ENCODE results near the gene SUN1.

SUN1 gene

DNA sequence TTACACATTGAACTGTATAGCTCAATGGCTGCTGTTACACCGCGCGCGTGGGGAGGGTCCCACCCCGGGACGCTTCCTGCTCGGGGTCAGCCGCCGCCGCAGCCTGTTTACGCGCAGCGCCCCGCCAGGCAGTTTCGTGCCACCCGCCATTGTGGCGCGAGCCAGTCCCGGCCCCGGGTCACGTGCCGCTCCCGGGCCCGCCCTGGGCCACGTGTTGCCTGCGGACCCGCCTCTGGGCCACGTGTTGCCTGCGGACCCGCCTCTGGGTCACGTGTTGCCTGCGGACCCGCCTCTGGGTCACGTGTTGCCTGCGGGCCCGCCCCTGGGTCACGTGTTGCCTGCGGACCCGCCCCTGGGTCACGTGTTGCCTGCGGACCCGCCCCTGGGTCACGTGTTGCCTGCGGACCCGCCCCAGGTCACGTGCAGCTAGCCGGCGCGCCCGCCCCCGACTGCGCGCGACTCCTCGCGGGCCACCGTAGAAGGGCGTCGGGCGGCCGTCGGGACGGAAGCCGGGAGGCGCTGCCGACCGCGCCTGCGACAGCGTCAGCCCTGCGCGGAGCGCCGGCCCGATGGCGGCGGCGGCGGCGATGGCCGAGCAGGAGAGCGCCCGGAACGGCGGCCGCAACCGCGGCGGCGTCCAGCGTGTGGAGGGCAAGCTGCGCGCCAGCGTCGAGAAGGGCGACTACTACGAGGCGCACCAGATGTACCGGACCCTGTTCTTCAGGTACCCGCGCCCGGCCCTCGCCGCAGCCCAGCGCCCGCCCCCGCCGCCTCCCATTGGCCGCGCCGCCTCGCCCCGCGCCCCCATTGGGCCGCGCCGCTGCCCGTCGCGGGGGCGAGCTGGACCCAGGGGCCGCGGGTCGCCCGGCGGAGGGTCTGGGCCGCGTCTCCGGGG is 44.0 kb downstream of the SUN1 start, which contains the start of gene GET4:
GET4 (plus strand) TSS at position 478 of the 895 bp plus-strand sequence; CDS start at position 570, 92 bp downstream.
- DNase-seq (ENCODE audit: low read depth in 2 of 2, low spot score in 1 of 2): peak; percentile 85 to 95

DNA sequence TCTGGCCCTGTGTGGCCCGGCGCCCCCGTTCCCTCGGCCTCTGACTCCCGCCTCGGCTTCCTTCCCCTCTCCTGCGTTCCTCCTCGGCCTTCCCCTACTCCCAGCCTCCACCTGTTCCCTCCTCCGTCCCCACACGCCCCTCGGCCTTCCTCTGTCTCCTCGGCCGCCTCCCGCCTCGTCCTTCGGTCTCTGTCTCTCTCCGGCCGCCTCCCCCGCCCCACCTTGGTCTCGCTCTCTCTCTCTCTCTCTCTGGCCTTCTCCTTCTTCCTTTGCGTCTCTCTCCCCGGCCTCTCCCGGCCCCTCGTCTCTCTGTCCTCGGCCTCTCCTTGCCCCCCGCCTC is 44.7 kb downstream of the SUN1 start:
- no peak for DNase-seq (ENCODE audit: low read depth in 2 of 2, low spot score in 1 of 2)

- no peak for DNase-seq (ENCODE audit: low read depth in 2 of 2, low spot score in 1 of 2)
These were observed 45.3 kb downstream of the SUN1 start for GRCh38 chr7:877312-878232.

DNA sequence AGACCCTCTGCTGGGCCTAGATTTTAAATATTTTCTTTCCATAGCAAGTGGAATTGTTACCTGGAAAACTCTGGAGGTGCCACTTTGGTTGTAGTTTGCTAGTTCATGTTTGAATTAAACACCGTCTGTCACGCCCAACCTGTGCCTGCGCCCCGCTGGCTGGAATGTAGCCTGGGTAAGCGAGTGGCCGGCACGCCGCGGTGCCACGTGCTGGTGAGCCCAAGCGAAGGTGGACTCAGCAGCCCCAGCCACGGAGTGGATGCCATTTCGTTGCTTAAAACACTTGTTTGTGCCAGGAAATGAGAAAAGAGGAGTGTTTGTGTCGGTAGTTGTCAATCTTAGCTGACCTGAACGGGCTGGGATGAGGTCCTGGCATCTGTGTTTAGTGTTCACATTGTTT is 46.8 kb downstream of the SUN1 start:
- DNase-seq (ENCODE audit: low read depth in 2 of 2, low spot score in 1 of 2): no peak

DNA sequence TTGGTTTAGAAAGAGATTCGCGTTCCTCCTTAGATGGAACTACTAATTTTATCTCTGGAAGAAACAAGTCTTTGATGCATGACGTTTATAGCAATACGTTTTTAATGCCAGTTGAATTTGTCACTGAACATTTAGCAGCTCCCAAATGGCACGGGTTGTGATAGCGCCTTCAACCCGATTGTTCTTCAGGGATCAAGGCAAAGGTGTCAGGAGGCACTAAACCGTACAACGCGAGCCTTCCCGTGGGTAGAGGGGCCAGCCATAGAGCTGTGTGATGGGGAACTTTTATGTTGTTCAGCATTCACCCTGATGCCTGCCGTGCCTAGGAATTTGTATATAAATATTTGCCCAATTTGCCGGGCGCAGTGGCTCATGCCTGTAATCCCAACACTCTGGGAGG is 47.4 kb downstream of the SUN1 start:
- no peak for DNase-seq (ENCODE audit: low read depth in 2 of 2, low spot score in 1 of 2)

DNA sequence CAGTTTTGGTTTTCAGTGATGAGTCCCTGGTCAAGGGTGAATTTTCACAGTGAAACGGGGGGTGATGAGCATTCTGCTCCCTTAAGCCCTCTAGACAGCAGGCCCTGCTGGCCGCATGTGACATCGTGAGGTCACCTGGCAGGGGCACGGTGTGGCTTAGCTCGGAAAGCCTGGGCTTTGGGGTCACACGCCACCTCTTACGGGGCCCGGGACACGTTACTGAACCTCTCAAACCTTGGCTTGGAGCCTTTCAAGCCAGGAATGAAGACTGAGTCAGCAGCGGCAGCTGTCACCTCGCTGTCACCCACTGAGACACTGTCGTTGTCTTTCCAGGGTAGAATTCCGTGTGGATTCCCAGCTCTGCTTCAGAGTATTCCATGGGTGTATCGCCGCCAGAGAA is 48.2 kb downstream of the SUN1 start:
- DNase-seq (ENCODE audit: low read depth in 2 of 2, low spot score in 1 of 2): no peak

DNA sequence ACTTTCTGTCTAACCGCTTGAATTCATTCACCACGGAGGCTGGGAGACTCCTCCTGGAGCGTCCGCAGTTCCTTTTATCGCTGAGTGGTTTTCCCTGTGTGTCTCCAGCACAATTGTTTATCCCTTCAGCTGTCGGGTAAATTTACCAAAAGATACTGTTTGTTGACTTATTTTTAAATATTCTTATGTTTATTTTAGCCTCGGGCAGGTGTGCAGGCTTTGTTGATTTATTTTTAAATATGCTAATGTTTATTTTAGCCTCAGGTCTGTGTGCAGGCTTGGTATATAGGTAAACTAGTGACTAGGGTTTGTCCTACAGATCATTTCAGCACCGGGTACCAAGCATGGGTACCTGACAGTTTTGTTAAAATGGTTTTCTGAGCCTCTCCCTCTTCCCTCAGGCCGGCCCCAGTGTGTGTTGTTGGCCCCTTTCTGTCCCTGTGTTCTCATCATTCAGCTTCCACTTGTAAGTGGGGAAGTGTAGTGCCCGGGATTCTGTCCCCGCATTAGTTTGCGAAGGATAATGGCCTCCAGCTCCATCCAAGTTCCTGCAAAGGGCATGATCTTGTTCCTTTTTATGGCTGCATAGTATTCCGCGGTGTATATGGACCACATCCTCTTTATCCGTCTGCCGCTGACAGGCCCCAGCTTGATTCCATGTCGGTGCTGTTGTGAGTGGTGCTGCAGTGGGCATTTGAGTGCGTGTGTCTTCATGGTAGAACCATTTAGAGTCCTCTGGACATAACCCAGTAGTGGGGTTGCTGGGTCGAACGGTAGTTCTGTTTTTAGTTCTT is 49.4 kb downstream of the SUN1 start:
- DNase-seq (ENCODE audit: low read depth in 2 of 2, low spot score in 1 of 2): no peak

DNA sequence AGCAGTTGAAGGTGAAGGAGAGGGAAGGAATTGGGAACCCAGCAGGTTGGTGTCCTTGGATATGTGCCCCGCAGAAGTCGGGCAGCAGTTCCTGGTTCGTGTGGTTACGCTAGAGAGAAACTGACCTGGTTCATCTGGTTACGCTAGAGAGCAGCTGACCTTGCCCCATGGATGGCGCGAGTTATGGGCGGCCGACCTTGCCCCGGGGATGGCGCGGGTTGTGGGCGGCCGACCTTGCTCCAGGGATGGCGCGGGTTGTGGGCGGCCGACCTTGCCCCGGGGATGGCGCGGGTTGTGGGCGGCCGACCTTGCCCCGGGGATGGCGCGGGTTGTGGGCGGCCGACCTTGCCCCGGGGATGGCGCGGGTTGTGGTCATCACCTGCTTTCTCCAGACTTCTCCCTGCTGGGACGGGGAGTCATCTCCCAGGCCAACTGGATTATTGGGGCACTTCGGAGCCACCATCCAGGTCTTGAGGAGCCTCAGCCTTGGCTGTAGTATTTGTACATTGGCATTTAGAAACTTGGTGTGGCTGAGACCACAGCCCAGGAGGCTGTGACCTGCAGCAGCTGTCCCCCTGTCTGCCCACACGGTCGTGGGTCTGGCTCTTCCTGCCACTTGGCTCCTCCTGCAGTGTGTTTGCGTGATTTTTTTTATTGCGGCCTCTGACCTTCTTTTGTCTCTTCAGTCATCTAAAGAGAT is 50.2 kb downstream of the SUN1 start:
- no peak for DNase-seq (ENCODE audit: low read depth in 2 of 2, low spot score in 1 of 2)

- no peak for DNase-seq (ENCODE audit: low read depth in 2 of 2, low spot score in 1 of 2)
These were observed 51.1 kb downstream of the SUN1 start for GRCh38 chr7:883055-884021.

DNA sequence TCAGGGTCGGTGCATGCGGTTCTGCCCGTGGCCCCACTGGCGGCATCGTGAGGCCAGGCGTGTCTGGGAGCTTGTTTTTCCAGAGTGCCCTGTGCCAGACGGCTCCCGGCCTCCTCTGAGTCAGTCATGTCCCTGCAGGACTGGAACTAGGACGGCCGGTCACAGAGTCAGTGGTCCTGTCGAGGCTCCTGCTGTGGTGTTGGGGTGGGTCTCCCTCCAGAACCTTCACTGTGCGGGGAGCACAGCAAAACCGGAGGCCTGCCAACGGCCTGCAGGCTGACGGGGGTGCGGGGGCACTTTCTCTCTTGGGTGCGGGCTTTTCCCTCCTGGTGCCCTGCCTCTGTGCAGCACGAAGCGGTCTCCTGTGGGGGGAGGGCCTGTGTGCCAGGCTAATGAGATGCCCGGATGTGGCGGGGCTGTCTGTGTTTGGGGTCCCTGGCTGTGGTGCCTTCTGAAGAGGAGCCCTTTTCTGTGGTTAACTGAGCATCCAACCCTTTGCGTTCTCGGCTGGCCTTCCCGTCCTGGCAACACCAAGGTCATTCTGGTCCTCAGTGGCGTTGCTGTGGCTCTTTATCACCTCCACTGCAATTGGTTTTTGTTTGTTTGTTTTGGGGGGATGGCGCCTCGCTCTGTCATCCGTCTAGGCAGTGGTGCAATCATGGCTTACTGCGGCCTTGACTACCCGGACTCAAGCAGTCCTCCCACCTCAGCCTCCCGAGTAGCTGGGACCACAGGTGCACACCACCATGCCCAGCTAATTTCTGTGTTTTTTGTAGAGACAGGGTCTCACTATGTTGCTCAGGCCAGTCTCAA is 52.1 kb downstream of the SUN1 start:
- DNase-seq (ENCODE audit: low read depth in 2 of 2, low spot score in 1 of 2): no peak

GRCh38 chr7:885261-885892 is 53.1 kb downstream of the SUN1 start:
- DNase-seq (ENCODE audit: low read depth in 2 of 2, low spot score in 1 of 2): no peak

GRCh38 chr7:885893-886625 is 53.8 kb downstream of the SUN1 start:
- DNase-seq (ENCODE audit: low read depth in 2 of 2, low spot score in 1 of 2): no peak

GRCh38 chr7:886626-887487 is 54.6 kb downstream of the SUN1 start:
- no peak for DNase-seq (ENCODE audit: low read depth in 2 of 2, low spot score in 1 of 2)

GRCh38 chr7:887488-887820 is 55.2 kb downstream of the SUN1 start:
- DNase-seq (ENCODE audit: low read depth in 2 of 2, low spot score in 1 of 2): no peak

DNA sequence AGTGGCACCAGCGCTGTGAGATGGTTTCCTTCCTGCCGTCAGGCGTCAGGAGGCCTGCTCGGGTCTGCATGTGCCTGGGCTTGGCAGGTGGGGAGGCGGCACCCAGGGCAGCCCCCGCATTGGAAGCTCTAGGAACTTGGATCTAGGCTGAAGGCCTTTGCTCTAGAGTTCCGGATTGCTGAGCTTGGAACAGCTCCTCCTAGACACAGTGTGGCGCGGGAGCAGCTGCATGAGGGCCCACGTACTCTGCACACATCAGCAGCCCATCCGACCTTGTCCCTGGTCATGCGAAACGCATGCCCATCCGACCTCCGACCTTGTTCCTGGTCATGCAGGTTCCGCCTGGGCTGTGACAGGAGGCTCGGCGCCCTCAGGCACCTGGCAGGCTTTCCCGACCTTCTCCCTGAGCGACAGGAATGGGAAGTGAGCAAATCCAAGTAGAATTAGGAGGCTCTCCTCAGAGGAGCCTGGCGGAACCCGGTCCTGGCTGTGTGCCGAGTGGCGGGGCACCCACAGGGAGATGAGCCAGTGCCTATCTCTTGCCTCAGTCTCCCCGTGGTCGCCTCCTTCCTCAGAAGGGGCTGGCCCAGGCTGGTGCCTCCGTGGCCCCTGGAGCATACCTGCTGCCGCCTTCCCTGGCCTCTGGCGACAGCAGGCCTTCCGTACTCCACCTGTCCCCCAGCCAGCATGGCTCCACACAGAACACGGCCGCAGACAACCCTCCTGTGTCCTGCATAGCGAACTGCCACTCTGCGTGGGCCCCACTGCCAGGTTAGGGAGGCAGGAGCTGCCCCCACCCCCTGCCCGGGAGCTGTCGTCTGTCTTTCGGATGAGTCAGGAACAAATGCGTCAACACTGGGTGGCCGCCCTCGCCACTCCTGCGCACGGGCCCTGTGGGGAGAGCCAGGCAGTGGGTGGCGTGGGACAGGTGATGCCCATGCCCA is 56.1 kb downstream of the SUN1 start:
- no peak for DNase-seq (ENCODE audit: low read depth in 2 of 2, low spot score in 1 of 2)

- no peak for DNase-seq (ENCODE audit: low read depth in 2 of 2, low spot score in 1 of 2)
These were observed 56.7 kb downstream of the SUN1 start for GRCh38 chr7:889025-889390.

All from stimulated activated CD8-positive, alpha-beta memory T cell treated with anti-CD3 and anti-CD28 coated beads, Interleukin-4, amount 100 ng/mL, for 1 hour (primary cell).